Vagina (tissue), 2 donors: Measurements from ENCODE around the gene TFG. TPM values are rescaled to one million over a fixed set of nuclear protein-coding genes. Genes with fewer than 3 reads are reported as not detected.

Experiments
- DNase-seq, 2 donors: peaks; one replicate each; pipeline ENCODE4 v3.0.0-alpha.2; 2017; ENCODE audit errors: extremely low spot score in 2 of 2
- H3K27ac ChIP-seq: fragments of 200-600 bp; sonication (generic); one replicate; pipeline ENCODE4 v1.5.1; 2019
- H3K27me3 ChIP-seq: fragments of 200-600 bp; sonication (generic); one replicate; pipeline ENCODE4 v1.5.1; 2019
- H3K36me3 ChIP-seq, 2 donors: fragments of 200-600 bp; sonication (generic); one replicate each; pipeline ENCODE4 v1.5.1; 2017 to 2019
- H3K4me1 ChIP-seq: fragments of 200-600 bp; sonication (generic); one replicate; pipeline ENCODE4 v1.5.1; 2019
- H3K4me3 ChIP-seq, 2 donors: fragments of 200-600 bp; sonication (generic); 1 replicate in 1 of 2; 2 replicates in 1 of 2; pipeline ENCODE4 v1.5.1; 2016 to 2019
- H3K9me3 ChIP-seq: fragments of 200-600 bp; sonication (generic); one replicate; pipeline ENCODE4 v1.5.1; 2019
- CTCF ChIP-seq, 3 experiments: fragments of 450-650 bp in 2 of 3; fragments of 200-600 bp in 1 of 3; sonication (generic) in 1 of 3; IDR thresholded peaks; one replicate each; pipeline ENCODE4 v1.5.1; 2017 to 2019; ENCODE audit warnings: antibody characterized with exemption in 3 of 3, mild to moderate bottlenecking in 2 of 3, moderate library complexity in 2 of 3
- POLR2A ChIP-seq, 2 donors: fragments of 450-650 bp; IDR thresholded peaks; one replicate each; pipeline ENCODE4 v1.6.1; 2017; ENCODE audit warnings: antibody characterized with exemption in 2 of 2, mild to moderate bottlenecking in 2 of 2, moderate library complexity in 2 of 2
- POLR2AphosphoS5 ChIP-seq, 2 donors: sonication (generic); formaldehyde crosslinking; IDR thresholded peaks; one replicate each; pipeline ENCODE4 v1.9.0; 2017; ENCODE audit warnings: antibody characterized with exemption in 2 of 2, mild to moderate bottlenecking in 2 of 2, low read depth in 1 of 2; ENCODE audit not compliant: insufficient read depth in 1 of 2
- intact Hi-C: fragments of 100-400 bp; cut with DNase I; formaldehyde crosslinking; loops from one replicate; pipeline ENCODE4 v1.15.1; 2023
- total RNA-seq: library from RNA; depleted of rRNA; stranded (reverse); fragments of >200 nt; gene quantifications from one replicate; pipeline ENCODE4 v1.2.3, GENCODE V29; 2016

The TFG gene
- total RNA-seq, 1 donor from 2014 or later: 64.3 TPM

GRCh38 chr3:100700708-100701107, 8.6 kb upstream of the TFG start:
- Histone ChIP-seq H3K27ac (no peak overlapping the region), H3K9me3 (no peaks in the 10 kb centered on the region), H3K4me1 (no peaks in the 10 kb centered on the region), H3K27me3 (no peaks in the 10 kb centered on the region), H3K36me3 (no peaks in the 10 kb centered on the region), H3K4me3 (no peak overlapping the region)
- intact Hi-C loops: no loop called here
- TF ChIP-seq CTCF (IDR thresholded peaks at IDR 0.05) (no peak), POLR2A (IDR thresholded peaks at IDR 0.05) (no peak), POLR2AphosphoS5 (IDR thresholded peaks at IDR 0.05; ENCODE audit: insufficient read depth in 1 of 2, low read depth in 1 of 2) (no peak)
- no peak for DNase-seq

- Histone ChIP-seq H3K27me3 (no peaks in the 10 kb centered on the region), H3K4me1 (no peaks in the 10 kb centered on the region), H3K27ac (no peak overlapping the region), H3K4me3 (no peak overlapping the region), H3K9me3 (no peaks in the 10 kb centered on the region), H3K36me3 (no peaks in the 10 kb centered on the region)
- TF ChIP-seq POLR2AphosphoS5 (IDR thresholded peaks at IDR 0.05; ENCODE audit: insufficient read depth in 1 of 2, low read depth in 1 of 2): no peak
- intact Hi-C loops: no loop called here
- no peak for DNase-seq
Measured at GRCh38 chr3:100702082-100702979, 7.0 kb upstream of the TFG start.

DNA sequence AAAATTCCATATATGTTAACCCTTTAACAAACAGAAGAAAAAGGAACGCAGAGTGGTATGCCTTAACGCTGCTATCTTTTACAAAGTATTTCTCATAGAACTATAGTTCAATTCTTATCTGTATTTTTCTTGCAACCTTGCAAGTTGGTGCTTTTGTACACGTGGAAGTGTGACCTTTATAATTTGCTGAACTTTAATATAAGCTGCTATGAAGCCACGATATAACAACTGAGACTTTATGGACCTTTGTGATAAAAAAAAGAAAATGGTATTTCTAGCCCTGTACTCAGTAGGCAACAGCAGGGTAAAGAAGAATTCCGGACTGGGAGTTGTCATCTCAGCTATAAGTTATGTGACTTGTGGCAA, 6.3 kb upstream of the TFG start:
- H3K36me3 ChIP-seq: no peaks in the 10 kb centered on the region
- no peak for TF ChIP-seq CTCF (IDR thresholded peaks at IDR 0.05)
- no peak for TF ChIP-seq POLR2AphosphoS5 (IDR thresholded peaks at IDR 0.05; ENCODE audit: insufficient read depth in 1 of 2, low read depth in 1 of 2)
- TF ChIP-seq POLR2A (IDR thresholded peaks at IDR 0.05): no peak
- H3K9me3 ChIP-seq: no peaks in the 10 kb centered on the region
- no peak overlapping the region for H3K27ac ChIP-seq
- no peaks in the 10 kb centered on the region for H3K27me3 ChIP-seq
- no peak for DNase-seq
- no peaks in the 10 kb centered on the region for H3K4me1 ChIP-seq
- intact Hi-C loops: no loop called here
- H3K4me3 ChIP-seq: no peak overlapping the region

DNA sequence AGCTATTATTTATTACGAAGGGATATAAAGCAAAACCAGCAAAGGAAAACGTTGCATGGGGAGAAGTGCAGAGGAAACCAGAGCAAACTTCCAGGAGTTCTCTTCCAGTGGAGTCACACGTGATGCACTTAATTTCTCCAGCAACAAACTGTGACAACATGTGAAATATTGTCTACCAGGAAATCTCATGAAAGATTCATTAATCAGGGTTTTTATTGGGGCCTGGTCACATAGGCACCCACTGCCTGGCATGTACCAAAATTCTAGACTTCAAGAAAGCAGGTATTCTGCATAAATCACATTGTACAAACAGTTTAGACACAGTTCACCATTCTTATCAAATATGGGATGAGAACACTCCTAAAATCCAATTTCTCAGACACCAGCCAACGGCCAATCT, 5.4 kb upstream of the TFG start:
- H3K4me1 ChIP-seq: peaks cover 4% of the 10 kb centered on the region
- TF ChIP-seq POLR2AphosphoS5 (IDR thresholded peaks at IDR 0.05; ENCODE audit: insufficient read depth in 1 of 2, low read depth in 1 of 2) (no peak), CTCF (IDR thresholded peaks at IDR 0.05) (no peak), POLR2A (IDR thresholded peaks at IDR 0.05) (no peak)
- H3K9me3 ChIP-seq: no peaks in the 10 kb centered on the region
- no peak for DNase-seq
- no peak overlapping the region for H3K27ac ChIP-seq
- intact Hi-C loops: no loop called here
- H3K27me3 ChIP-seq: no peaks in the 10 kb centered on the region
- no peak overlapping the region for H3K4me3 ChIP-seq
- no peaks in the 10 kb centered on the region for H3K36me3 ChIP-seq

DNA sequence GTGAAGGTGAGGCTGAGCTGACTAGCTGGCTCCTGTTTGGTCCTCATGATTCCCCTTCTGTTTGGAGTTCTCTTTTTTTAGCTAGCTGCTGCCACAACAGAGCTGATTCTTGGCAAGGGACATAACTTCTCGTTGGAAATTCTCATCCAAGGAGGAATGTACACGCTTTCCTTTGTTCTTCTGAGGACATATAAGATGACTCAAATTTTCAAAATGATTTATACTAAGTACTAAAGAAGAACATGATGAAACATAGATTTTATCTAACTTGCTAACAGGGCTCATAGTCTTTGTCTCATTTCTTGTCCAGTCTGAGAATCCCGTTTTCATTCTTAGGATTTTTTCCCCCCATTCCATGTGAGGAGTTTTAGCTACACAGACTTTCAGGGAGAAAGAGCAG, 2.9 kb upstream of the TFG start:
- H3K27me3 ChIP-seq: no peaks in the 10 kb centered on the region
- TF ChIP-seq POLR2AphosphoS5 (IDR thresholded peaks at IDR 0.05; ENCODE audit: insufficient read depth in 1 of 2, low read depth in 1 of 2) (peak in 1 of 2 donors; percentile 8), CTCF (IDR thresholded peaks at IDR 0.05) (no peak), POLR2A (IDR thresholded peaks at IDR 0.05) (no peak)
- no peaks in the 10 kb centered on the region for H3K9me3 ChIP-seq
- H3K27ac ChIP-seq: no peak overlapping the region
- intact Hi-C loops: no loop called here
- H3K36me3 ChIP-seq: no peaks in the 10 kb centered on the region
- H3K4me3 ChIP-seq: no peak overlapping the region
- H3K4me1 ChIP-seq: peaks cover 18% of the 10 kb centered on the region
- DNase-seq: no peak
